Smooth muscle cell of the brain vasculature (primary cell): ENCODE measurements around the gene TESK2.
"Not testable (repeated sequence)": the region's sequence is repeated elsewhere in the genome, so short reads cannot be mapped to it uniquely, and the experiment has no call there.

Experiments used
- DNase-seq: peaks from one replicate; pipeline ENCODE4 v3.0.0-alpha.2; 2012; ENCODE audit warnings: low read depth, low spot score

The TESK2 gene

DNA sequence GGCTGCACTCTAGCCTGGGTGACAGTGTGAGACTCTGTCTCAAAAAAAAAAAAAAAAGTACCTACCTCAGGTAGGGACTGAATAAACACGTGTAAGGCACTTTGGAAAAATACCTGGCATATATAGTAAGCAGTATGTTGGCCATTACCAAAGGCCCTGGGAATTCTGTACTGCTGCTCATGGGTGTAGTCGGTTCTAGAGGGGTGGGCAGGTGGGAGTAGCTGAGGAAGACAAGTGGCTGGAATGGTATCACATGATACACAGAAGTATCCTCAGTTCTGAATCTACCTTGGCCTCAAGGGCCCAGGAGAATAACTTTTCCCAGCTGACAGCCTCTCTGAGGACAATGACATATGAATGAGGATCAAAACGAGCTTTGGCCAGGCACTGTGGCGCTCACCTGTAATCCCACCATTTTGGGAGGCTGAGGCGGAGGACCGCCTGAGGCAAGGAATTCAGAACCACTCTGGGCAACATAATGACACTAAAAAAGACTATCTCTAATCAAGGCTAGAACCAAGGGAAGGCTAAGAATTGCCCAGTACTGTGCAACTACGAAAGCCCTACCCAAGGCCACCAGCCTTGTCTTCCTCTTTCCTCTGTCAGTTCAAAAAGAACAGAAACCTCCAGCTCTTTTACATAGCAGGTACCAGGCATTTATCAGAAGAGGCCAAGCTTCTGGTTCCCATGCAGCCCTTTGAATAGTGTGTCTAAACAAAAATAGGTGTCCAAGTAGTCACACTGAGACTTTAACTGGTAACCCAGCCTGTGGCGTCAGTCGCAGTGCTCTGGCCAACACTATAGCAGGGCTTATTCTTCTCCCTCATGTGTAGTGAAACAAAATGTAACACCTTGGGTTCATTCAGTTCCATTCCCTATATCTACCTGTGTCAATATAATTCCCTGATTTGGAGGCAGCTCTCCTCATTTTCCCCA is 19.3 kb upstream of the TESK2 start:
- no peak for DNase-seq

DNA sequence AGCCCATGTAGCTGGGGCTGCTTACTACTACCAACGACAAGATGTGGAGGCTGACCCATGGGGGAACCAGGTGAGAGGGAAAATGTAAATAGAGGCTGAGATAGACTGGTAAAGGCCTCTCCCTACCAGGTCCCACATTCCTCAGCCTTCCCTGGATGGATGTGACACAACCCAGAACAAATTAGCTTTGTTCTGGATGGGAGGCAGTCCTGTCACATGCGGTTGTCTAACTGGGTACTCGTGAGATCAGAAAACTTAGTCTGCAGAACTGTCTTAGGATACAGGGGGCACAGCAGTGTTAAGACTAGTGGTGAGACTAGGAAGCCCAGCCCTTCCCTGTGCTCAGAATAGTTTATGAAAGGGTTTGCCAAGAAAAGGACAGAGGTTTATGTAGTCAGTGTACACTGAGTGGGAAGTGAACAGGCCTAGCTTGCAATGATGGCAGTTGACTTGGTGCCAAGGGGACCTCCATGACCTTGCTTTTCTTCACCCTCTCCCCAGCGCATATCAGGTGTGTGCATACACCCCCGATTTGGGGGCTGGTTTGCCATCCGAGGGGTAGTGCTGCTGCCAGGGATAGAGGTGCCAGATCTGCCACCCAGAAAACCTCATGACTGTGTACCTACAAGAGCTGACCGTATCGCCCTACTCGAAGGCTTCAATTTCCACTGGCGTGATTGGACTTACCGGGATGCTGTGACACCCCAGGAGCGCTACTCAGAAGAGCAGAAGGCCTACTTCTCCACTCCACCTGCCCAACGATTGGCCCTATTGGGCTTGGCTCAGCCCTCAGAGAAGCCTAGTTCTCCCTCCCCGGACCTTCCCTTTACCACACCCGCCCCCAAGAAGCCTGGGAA is 17.6 kb upstream of the TESK2 start:
- DNase-seq = no peak

- no peak for DNase-seq
Observed at GRCh38 chr1:45507893-45508292, 16.9 kb upstream of the TESK2 start.

DNA sequence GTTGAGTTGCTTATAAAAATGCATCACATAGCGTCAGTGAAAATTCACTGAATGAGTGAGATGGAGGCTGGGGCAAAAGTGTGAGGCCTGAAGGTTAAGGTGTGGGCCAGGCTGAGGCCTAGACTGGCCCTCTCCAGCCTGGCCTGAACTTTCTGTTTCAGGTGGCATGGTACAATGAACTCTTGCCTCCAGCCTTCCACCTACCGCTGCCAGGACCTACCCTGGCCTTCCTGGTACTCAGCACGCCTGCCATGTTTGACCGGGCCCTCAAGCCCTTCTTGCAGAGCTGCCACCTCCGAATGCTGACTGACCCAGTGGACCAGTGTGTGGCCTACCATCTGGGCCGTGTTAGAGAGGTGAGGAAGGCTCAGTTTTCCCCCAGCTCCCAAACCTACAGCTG is 16.2 kb upstream of the TESK2 start:
- no peak for DNase-seq

GRCh38 chr1:45503462-45504360 is 12.7 kb upstream of the TESK2 start:
- no peak for DNase-seq

GRCh38 chr1:45501505-45501859 is 10.5 kb upstream of the TESK2 start:
- DNase-seq = no peak

GRCh38 chr1:45499415-45499769 is 8.4 kb upstream of the TESK2 start:
- DNase-seq = no peak

- no peak for DNase-seq
Observed at GRCh38 chr1:45498279-45498678, 7.3 kb upstream of the TESK2 start.

- no peak for DNase-seq
Observed at GRCh38 chr1:45493116-45493697, 2.2 kb upstream of the TESK2 start.

DNA sequence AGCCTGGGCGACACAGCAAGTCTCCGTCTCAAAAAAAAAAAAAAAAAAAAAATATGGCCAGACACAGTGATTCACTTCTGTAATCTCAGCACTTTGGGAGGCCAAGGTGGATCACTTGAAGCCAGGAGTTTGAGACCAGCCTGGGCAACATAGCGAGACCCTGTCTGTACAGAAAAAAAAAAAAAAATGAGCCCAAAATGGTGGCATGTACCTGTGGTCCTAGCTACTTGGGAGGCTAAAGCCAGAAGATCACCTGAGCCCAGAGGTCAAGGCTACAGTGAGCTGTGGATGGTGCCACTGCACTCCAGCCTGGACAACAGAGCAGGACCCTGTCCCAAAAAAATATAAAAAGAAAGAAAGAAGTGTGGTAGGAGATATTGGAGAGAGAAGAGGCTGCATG is 1.7 kb upstream of the TESK2 start:
- no peak for DNase-seq

GRCh38 chr1:45491487-45492260 is 711 bp upstream of the TESK2 start:
- no peak for DNase-seq

- no peak for DNase-seq
Observed at GRCh38 chr1:45490121-45490625, 790 bp downstream of the TESK2 start.

DNA sequence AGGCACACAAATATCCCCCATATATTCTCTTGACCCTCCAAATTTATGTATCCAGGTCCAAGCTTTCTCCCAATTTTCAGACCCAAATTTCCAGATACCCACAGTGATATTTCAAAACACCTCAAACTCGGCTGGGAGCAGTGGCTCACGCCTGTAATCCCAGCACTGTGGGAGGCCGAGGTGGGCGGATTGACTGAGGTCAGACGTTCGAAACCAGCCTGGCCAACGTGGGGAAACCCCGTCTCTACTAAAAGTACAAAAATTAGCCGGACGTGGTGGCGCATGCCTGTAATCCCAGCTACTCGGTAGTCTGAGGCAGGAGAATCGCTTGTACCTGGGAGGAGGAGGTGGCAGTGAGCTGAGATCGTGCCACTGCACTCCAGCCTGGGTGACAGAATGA is 1.6 kb downstream of the TESK2 start:
- not testable (repeated sequence) for DNase-seq

GRCh38 chr1:45488666-45489377 is 2.1 kb downstream of the TESK2 start:
- DNase-seq = no peak

- no peak for DNase-seq
Observed at GRCh38 chr1:45485949-45486348, 5.0 kb downstream of the TESK2 start.

DNA sequence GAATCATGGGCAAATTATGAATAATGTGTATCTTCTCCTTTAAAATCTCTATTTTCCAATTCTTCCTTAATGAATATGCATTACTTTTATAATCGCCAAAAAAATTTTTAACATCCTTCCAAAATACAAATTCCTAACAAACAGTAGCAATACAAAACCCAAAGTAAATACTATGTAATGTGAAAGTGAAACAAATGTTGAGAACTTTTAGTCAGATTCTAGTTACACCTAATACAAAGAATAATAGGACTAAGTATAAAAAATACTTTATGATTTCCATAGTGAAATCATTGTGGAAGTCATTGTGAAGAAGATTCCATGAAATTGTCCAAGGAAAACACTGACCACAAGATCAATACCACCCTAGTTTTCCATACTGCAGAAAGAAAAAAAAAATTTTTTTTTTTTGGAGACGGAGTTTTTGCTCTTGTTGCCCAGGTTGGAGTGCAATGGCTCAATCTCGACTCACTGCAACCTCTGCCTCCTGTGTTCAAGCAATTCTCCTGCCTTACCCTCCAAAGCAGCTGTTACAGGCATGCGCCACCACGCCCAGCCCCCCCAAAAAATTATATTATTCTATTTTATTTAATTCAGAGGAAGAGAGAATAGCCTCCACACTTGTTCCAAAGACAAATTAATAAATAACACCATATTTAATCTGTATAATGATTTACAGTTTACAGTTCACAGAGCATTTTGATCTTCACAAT is 11.8 kb downstream of the TESK2 start:
- DNase-seq = no peak

- DNase-seq = no peak
Observed at GRCh38 chr1:45478121-45478814, 12.7 kb downstream of the TESK2 start.

DNA sequence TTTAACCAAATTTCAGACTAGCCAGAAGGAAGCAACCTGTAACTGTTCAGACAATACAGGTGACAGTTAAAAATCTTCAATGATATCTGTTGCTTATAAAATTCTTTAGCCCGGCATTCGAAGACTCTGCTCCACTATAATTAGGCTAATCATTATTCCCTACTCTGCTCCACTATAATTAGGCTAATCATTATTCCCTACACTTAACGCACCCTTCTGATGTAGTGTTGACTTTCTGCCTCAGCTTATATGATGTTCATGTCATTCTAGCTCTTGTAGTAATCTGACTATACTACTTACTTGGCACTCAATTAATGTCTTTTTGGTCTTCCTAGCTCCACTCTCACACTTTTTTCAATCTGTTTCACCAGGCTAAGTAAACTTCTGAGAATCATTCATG is 13.3 kb downstream of the TESK2 start:
- no peak for DNase-seq

GRCh38 chr1:45474194-45474593 is 16.8 kb downstream of the TESK2 start:
- not testable (repeated sequence) for DNase-seq
